Ramos (cell line): Measurements from ENCODE around the gene SLC44A5.
"Not testable (repeated sequence)": the region's sequence is repeated elsewhere in the genome, so short reads cannot be mapped to it uniquely, and the experiment has no call there.

ENCODE experiments used
- in situ Hi-C: fragments of 300-500 bp; cut with MboI; formaldehyde crosslinking; loops from one replicate; pipeline ENCODE4 v1.14.3; 2022; ENCODE audit warnings: low sequenced_read_pairs; ENCODE audit not compliant: unreplicated experiment

Gene SLC44A5

GRCh38 chr1:75528001-75528400, 82.9 kb downstream of the SLC44A5 start:
- in situ Hi-C loops = no loop called here

GRCh38 chr1:75522389-75522788, 88.5 kb downstream of the SLC44A5 start:
- in situ Hi-C loops = no loop called here

- in situ Hi-C loops = no loop called here
These were observed 89.3 kb downstream of the SLC44A5 start for GRCh38 chr1:75521658-75522057.

- in situ Hi-C loops = no loop called here
These were observed 89.9 kb downstream of the SLC44A5 start for GRCh38 chr1:75520862-75521475.

- in situ Hi-C loops = no loop called here
These were observed 91.1 kb downstream of the SLC44A5 start for GRCh38 chr1:75519651-75520427.

- in situ Hi-C loops = no loop called here
These were observed 92.2 kb downstream of the SLC44A5 start for GRCh38 chr1:75518686-75519085.

GRCh38 chr1:75514270-75514669, 96.6 kb downstream of the SLC44A5 start:
- in situ Hi-C loops = no loop called here

GRCh38 chr1:75506976-75507375, 103.9 kb downstream of the SLC44A5 start:
- in situ Hi-C loops = no loop called here

- in situ Hi-C loops = no loop called here
These were observed 107.5 kb downstream of the SLC44A5 start for GRCh38 chr1:75503221-75503974.

- in situ Hi-C loops = no loop called here
These were observed 108.1 kb downstream of the SLC44A5 start for GRCh38 chr1:75502776-75503175.

GRCh38 chr1:75501577-75502295, 109.2 kb downstream of the SLC44A5 start:
- in situ Hi-C loops = no loop called here

GRCh38 chr1:75492011-75492410, 118.9 kb downstream of the SLC44A5 start:
- in situ Hi-C loops = no loop called here

GRCh38 chr1:75487399-75487798, 123.5 kb downstream of the SLC44A5 start:
- in situ Hi-C loops = no loop called here

GRCh38 chr1:75484789-75485188, 126.1 kb downstream of the SLC44A5 start:
- in situ Hi-C loops = no loop called here

- in situ Hi-C loops = no loop called here
These were observed 128.0 kb downstream of the SLC44A5 start for GRCh38 chr1:75482951-75483350.

GRCh38 chr1:75476486-75476885, 134.4 kb downstream of the SLC44A5 start:
- in situ Hi-C loops = not testable (repeated sequence)

- in situ Hi-C loops = no loop called here
These were observed 135.2 kb downstream of the SLC44A5 start for GRCh38 chr1:75475696-75476095.

GRCh38 chr1:75472971-75473603, 137.8 kb downstream of the SLC44A5 start:
- in situ Hi-C loops = no loop called here

GRCh38 chr1:75472089-75472970, 138.6 kb downstream of the SLC44A5 start:
- in situ Hi-C loops = no loop called here
